Measurements from ENCODE around the gene KRTAP5-10. TPM values are rescaled to one million over a fixed set of nuclear protein-coding genes. Genes with fewer than 3 reads are reported as not detected.
"Not testable (repeated sequence)": the region's sequence is repeated elsewhere in the genome, so short reads cannot be mapped to it uniquely, and the experiment has no call there.

The KRTAP5-10 gene
- total and polyA plus RNA-seq, 2 donors from 2014 or later, result not detected

- Histone ChIP-seq H3K36me3 (ENCODE audit: control insufficient read depth in 2 of 3, insufficient read depth in 3 of 3, low read length in 3 of 3) (no peaks in the 10 kb centered on the region), H3K27ac (ENCODE audit: low read depth in 2 of 2, low read length in 2 of 2) (no peak overlapping the region), H3K4me3 (ENCODE audit: low read length in 3 of 3) (no peak overlapping the region), H3K9ac (ENCODE audit: low read length in 3 of 3) (no peak overlapping the region), H3K27me3 (ENCODE audit: control insufficient read depth, insufficient read depth, low read length) (no peaks in the 10 kb centered on the region), H3K9me3 (ENCODE audit: control insufficient read depth in 2 of 3, insufficient read depth in 1 of 3, low read length in 3 of 3) (no peaks in the 10 kb centered on the region), H3K4me1 (ENCODE audit: control insufficient read depth in 2 of 3, insufficient read depth in 2 of 3, low read depth in 1 of 3, low read length in 3 of 3) (no peaks in the 10 kb centered on the region)
- DNase-seq (peak in 4 of 5 donors; percentile 47 to 67 (median 62)), FAIRE-seq (no peak)
- intact Hi-C loops (cut with DNase I), result no loop called here
- TF ChIP-seq CTCF (IDR thresholded peaks at IDR 0.05; ENCODE audit: borderline replicate concordance, extremely low read depth, insufficient read depth), result peak; percentile 63
These were observed 15.0 kb downstream of the KRTAP5-10 start for GRCh38 chr11:71580057-71581003.

GRCh38 chr11:71581826-71582225, 16.5 kb downstream of the KRTAP5-10 start:
- Histone ChIP-seq H3K9me3 (ENCODE audit: control insufficient read depth in 2 of 3, insufficient read depth in 1 of 3, low read length in 3 of 3) (no peaks in the 10 kb centered on the region), H3K9ac (ENCODE audit: low read length in 3 of 3) (no peak overlapping the region), H3K4me1 (ENCODE audit: control insufficient read depth in 2 of 3, insufficient read depth in 2 of 3, low read depth in 1 of 3, low read length in 3 of 3) (no peaks in the 10 kb centered on the region), H3K4me3 (ENCODE audit: low read length in 3 of 3) (no peak overlapping the region), H3K27ac (ENCODE audit: low read depth in 2 of 2, low read length in 2 of 2) (no peak overlapping the region), H3K27me3 (ENCODE audit: control insufficient read depth, insufficient read depth, low read length) (no peaks in the 10 kb centered on the region), H3K36me3 (ENCODE audit: control insufficient read depth in 2 of 3, insufficient read depth in 3 of 3, low read length in 3 of 3) (no peaks in the 10 kb centered on the region)
- no peak for FAIRE-seq
- DNase-seq, result no peak
- no peak for TF ChIP-seq CTCF (IDR thresholded peaks at IDR 0.05; ENCODE audit: borderline replicate concordance, extremely low read depth, insufficient read depth)
- intact Hi-C loops (cut with DNase I), result no loop called here

DNA sequence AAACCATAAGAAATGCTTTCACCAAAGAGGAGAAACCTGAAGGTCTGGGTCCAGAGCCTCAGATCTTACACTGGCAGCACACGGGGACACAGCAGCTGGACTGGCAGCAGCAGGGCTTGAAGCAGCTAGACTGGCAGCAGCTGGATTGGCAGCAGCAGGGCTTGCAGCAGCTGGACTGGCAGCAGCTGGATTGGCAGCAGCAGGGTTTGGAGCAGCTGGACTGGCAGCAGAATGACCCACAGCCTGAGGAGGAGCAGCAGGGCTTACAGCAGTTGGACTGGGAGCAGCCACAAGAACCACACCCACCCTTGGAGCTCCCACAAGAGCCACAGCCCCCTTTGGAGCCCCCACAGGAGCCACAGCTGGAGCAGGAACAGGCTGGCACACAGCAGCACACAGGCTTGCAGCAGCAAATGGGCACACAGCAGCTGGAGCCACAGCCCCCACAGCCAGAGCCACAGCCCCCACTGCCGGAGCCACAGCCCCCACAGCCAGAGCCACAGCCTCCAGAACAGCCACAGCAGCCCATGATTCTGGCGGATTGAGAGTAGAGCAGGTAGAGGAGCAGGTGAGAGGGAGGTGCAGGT, 17.0 kb downstream of the KRTAP5-10 start, which contains the start of gene KRTAP5-11:
TSS of gene KRTAP5-11 (minus strand) at position 567 of the 587 bp plus-strand sequence. CDS start at position 529, 38 bp downstream.
- no peak within 1 kb of the TSS for H3K4me3 ChIP-seq (ENCODE audit: low read length in 3 of 3)
- no peak for FAIRE-seq
- no peaks in the 10 kb centered on the region for H3K27me3 ChIP-seq (ENCODE audit: control insufficient read depth, insufficient read depth, low read length)
- no peak for TF ChIP-seq CTCF (IDR thresholded peaks at IDR 0.05; ENCODE audit: borderline replicate concordance, extremely low read depth, insufficient read depth)
- no peak within 1 kb of the TSS for H3K9ac ChIP-seq (ENCODE audit: low read length in 3 of 3)
- no peak for DNase-seq
- intact Hi-C loops (cut with DNase I), result no loop called here
- no peaks in the 10 kb centered on the region for H3K9me3 ChIP-seq (ENCODE audit: control insufficient read depth in 2 of 3, insufficient read depth in 1 of 3, low read length in 3 of 3)
- no peak within 1 kb of the TSS for H3K27ac ChIP-seq (ENCODE audit: low read depth in 2 of 2, low read length in 2 of 2)
- H3K36me3 ChIP-seq (ENCODE audit: control insufficient read depth in 2 of 3, insufficient read depth in 3 of 3, low read length in 3 of 3), result no peaks in the 10 kb centered on the region
- no peaks in the 10 kb centered on the region for H3K4me1 ChIP-seq (ENCODE audit: control insufficient read depth in 2 of 3, insufficient read depth in 2 of 3, low read depth in 1 of 3, low read length in 3 of 3)

DNA sequence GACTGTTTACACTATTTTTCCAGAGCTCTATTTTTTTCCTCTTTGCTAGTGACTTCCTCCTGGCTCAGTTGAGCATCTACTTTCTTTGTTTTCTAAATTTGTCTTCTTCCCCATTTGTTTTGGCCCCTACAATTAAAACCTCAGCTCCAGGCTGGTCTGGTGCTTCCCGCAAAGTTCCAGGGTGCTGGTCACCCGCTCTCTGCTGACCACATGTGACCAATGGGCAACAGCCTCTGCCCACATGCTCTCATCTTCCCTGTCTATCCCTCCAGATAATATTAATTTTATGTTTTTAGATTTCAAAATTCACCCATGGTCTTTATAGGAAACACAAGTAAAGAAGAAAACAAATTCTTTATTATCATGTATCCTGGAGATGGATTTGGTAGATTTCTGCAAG, 17.6 kb downstream of the KRTAP5-10 start:
- H3K4me3 ChIP-seq (ENCODE audit: low read length in 3 of 3); intact Hi-C loops (cut with DNase I); DNase-seq; H3K9ac ChIP-seq (ENCODE audit: low read length in 3 of 3); H3K27ac ChIP-seq (ENCODE audit: low read depth in 2 of 2, low read length in 2 of 2); H3K4me1 ChIP-seq (ENCODE audit: control insufficient read depth in 2 of 3, insufficient read depth in 2 of 3, low read depth in 1 of 3, low read length in 3 of 3); H3K9me3 ChIP-seq (ENCODE audit: control insufficient read depth in 2 of 3, insufficient read depth in 1 of 3, low read length in 3 of 3); H3K27me3 ChIP-seq (ENCODE audit: control insufficient read depth, insufficient read depth, low read length); H3K36me3 ChIP-seq (ENCODE audit: control insufficient read depth in 2 of 3, insufficient read depth in 3 of 3, low read length in 3 of 3); FAIRE-seq: not testable (repeated sequence)

DNA sequence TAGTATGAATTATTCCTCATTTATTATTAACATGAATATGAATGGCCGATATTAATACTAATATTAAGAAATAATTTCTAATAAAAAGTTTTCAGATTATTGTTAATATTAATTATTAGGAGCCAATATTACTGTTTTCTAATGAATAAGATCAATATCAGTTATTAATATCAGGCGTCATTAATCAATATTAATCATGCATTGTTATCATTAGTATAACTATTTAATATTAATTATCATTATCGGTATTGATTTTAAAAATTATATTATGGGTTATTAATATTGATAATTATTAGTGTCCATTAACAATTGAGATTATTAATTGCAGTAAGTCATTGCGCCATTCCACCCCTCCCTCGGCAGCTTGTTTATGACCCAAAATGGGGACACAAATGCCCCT, 20.3 kb downstream of the KRTAP5-10 start:
- H3K36me3 ChIP-seq (ENCODE audit: control insufficient read depth in 2 of 3, insufficient read depth in 3 of 3, low read length in 3 of 3); H3K27me3 ChIP-seq (ENCODE audit: control insufficient read depth, insufficient read depth, low read length); H3K9me3 ChIP-seq (ENCODE audit: control insufficient read depth in 2 of 3, insufficient read depth in 1 of 3, low read length in 3 of 3); H3K9ac ChIP-seq (ENCODE audit: low read length in 3 of 3); H3K4me3 ChIP-seq (ENCODE audit: low read length in 3 of 3); DNase-seq; H3K27ac ChIP-seq (ENCODE audit: low read depth in 2 of 2, low read length in 2 of 2); H3K4me1 ChIP-seq (ENCODE audit: control insufficient read depth in 2 of 3, insufficient read depth in 2 of 3, low read depth in 1 of 3, low read length in 3 of 3); FAIRE-seq; intact Hi-C loops (cut with DNase I): not testable (repeated sequence)

DNA sequence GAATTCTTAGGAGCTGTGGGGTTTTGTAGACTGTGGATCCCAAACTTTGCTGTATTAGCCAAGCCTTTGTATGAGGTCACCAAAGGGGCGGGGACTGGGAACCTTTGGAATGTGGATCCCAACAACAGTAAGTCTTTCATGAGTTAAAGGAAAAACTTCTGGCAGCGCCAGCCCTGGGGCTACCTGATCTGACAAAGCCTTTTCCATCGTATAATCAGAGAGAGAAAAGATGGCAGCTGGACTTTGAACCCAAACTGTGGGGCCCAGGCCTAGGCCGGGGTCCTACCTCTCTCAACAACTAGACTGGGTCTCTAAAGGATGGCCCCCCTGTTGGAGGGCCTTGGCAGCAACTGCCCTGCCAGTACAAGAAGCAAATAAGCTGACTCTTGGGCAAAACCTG, 23.0 kb downstream of the KRTAP5-10 start:
- H3K9me3 ChIP-seq (ENCODE audit: control insufficient read depth in 2 of 3, insufficient read depth in 1 of 3, low read length in 3 of 3), result not testable (repeated sequence)
- DNase-seq, result peak in 3 of 5 donors; percentile 34 to 57 (median 36)

More for the DNA sequence above, 23.0 kb downstream of the KRTAP5-10 start:
- H3K27me3 ChIP-seq (ENCODE audit: control insufficient read depth, insufficient read depth, low read length); FAIRE-seq; H3K4me3 ChIP-seq (ENCODE audit: low read length in 3 of 3); H3K27ac ChIP-seq (ENCODE audit: low read depth in 2 of 2, low read length in 2 of 2); H3K4me1 ChIP-seq (ENCODE audit: control insufficient read depth in 2 of 3, insufficient read depth in 2 of 3, low read depth in 1 of 3, low read length in 3 of 3); H3K9ac ChIP-seq (ENCODE audit: low read length in 3 of 3); intact Hi-C loops (cut with DNase I); H3K36me3 ChIP-seq (ENCODE audit: control insufficient read depth in 2 of 3, insufficient read depth in 3 of 3, low read length in 3 of 3): not testable (repeated sequence)
